ENCODE results near the gene KIFBP. TPM values are rescaled to one million over a fixed set of nuclear protein-coding genes. Genes with fewer than 3 reads are reported as not detected.

KIFBP gene
- total and polyA plus RNA-seq, 2 of the 13 experiments (the other 11 are each of a cell fraction or from before 2014, with no cell fraction given), result 13.0 to 21.9 TPM

DNA sequence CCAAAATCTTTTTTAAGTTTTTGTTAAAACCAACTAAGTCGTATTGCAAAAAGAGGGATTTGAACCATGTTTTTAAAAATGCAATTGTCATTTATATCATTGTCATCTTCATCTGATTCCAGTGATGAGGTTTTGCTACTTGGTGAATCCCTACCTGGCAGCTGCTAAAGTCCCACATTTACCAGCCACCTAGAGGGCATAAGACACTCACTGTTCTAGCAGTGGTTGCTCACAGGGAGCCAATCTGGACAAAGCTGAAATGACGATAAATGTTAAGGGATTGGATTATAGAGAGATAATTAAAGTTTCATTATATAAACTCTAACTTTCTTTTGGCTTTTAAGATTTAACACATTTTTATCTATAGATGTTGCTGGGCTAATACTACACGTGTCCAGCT is 18.7 kb downstream of the KIFBP start (continued):
- TF ChIP-seq, protein P1, sequence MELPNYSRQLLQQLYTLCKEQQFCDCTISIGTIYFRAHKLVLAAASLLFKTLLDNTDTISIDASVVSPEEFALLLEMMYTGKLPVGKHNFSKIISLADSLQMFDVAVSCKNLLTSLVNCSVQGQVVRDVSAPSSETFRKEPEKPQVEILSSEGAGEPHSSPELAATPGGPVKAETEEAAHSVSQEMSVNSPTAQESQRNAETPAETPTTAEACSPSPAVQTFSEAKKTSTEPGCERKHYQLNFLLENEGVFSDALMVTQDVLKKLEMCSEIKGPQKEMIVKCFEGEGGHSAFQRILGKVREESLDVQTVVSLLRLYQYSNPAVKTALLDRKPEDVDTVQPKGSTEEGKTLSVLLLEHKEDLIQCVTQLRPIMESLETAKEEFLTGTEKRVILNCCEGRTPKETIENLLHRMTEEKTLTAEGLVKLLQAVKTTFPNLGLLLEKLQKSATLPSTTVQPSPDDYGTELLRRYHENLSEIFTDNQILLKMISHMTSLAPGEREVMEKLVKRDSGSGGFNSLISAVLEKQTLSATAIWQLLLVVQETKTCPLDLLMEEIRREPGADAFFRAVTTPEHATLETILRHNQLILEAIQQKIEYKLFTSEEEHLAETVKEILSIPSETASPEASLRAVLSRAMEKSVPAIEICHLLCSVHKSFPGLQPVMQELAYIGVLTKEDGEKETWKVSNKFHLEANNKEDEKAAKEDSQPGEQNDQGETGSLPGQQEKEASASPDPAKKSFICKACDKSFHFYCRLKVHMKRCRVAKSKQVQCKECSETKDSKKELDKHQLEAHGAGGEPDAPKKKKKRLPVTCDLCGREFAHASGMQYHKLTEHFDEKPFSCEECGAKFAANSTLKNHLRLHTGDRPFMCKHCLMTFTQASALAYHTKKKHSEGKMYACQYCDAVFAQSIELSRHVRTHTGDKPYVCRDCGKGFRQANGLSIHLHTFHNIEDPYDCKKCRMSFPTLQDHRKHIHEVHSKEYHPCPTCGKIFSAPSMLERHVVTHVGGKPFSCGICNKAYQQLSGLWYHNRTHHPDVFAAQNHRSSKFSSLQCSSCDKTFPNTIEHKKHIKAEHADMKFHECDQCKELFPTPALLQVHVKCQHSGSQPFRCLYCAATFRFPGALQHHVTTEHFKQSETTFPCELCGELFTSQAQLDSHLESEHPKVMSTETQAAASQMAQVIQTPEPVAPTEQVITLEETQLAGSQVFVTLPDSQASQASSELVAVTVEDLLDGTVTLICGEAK (IDR thresholded peaks at IDR 0.05), result no peak
- TF ChIP-seq, protein P1 (CRISPR knock-in tag; IDR thresholded peaks at IDR 0.05), result no peak
- TF ChIP-seq MZF1 (CRISPR knock-in tag; IDR thresholded peaks at IDR 0.05; ENCODE audit: borderline replicate concordance) (no peak), SYNCRIP (IDR thresholded peaks at IDR 0.05; ENCODE audit: insufficient read depth, low read depth, low read length) (no peak), ZFAT (CRISPR knock-in tag; conservative IDR thresholded peaks at IDR 0.05) (no peak), BRD4 (CRISPR knock-in tag; IDR thresholded peaks at IDR 0.05) (no peak), KAT2B (IDR thresholded peaks at IDR 0.05; ENCODE audit: borderline replicate concordance, low read depth, low read length) (no peak), ZNF160 (CRISPR knock-in tag; IDR thresholded peaks at IDR 0.05) (no peak), ATF7 (IDR thresholded peaks at IDR 0.05) (no peak), ATF7 (CRISPR knock-in tag; IDR thresholded peaks at IDR 0.05) (no peak)
- TF ChIP-seq, protein P2, sequence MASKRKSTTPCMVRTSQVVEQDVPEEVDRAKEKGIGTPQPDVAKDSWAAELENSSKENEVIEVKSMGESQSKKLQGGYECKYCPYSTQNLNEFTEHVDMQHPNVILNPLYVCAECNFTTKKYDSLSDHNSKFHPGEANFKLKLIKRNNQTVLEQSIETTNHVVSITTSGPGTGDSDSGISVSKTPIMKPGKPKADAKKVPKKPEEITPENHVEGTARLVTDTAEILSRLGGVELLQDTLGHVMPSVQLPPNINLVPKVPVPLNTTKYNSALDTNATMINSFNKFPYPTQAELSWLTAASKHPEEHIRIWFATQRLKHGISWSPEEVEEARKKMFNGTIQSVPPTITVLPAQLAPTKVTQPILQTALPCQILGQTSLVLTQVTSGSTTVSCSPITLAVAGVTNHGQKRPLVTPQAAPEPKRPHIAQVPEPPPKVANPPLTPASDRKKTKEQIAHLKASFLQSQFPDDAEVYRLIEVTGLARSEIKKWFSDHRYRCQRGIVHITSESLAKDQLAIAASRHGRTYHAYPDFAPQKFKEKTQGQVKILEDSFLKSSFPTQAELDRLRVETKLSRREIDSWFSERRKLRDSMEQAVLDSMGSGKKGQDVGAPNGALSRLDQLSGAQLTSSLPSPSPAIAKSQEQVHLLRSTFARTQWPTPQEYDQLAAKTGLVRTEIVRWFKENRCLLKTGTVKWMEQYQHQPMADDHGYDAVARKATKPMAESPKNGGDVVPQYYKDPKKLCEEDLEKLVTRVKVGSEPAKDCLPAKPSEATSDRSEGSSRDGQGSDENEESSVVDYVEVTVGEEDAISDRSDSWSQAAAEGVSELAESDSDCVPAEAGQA (IDR thresholded peaks at IDR 0.05; ENCODE audit: low read depth), result no peak
- TF ChIP-seq, protein P2 (CRISPR knock-in tag; IDR thresholded peaks at IDR 0.05; ENCODE audit: borderline replicate concordance), result no peak
